HG03575 (cell line): ENCODE data around the gene FHL5.
"Not testable (repeated sequence)": the region's sequence is repeated elsewhere in the genome, so short reads cannot be mapped to it uniquely, and the experiment has no call there.

Experiments
- ATAC-seq: cut with Tn5 transposase; IDR thresholded peaks from one replicate; pipeline ENCODE4 v1.9.1; 2021; ENCODE audit not compliant: unreplicated experiment, insufficient number of reproducible peaks, low FRiP score; ENCODE audit errors: extremely low read depth

The FHL5 gene

DNA sequence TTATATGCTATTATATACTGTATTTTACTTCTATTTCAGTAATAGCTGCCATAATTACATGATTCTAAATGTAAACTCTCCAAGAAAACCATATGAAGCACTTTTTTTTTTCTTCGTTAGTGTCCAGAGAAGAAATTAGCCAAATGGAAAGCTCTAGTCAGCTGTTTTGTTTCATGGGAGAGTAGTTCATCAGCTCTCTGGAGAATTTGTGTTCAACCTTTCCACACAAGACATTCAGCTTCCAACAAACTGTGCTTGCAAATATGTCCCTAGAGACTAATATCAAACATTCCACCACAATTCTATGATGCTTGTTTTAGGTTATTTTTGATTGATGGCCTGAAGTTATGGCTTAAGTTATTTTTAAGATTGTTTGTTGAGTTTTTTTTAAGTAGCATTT lies 19.5 kb downstream of the FHL5 start:
- no peak for ATAC-seq

DNA sequence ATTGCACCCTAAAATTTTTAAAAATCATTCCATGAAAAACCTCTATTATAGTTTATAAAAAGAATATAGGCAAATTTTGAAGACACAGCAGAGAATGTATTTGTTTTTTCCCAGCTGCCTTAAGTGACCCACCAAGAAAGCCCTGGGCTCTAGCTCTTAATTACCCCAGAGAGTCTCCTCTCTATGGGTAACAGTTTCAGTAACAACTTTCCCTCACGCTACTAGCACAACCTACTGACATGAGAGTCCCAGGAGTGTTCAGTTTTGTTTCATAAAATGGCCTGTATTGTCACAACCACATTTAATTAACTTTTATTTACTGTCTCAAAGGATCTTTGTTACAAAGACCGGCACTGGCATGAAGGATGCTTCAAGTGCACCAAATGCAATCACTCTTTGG lies 41.5 kb downstream of the FHL5 start:
- no peak for ATAC-seq

DNA sequence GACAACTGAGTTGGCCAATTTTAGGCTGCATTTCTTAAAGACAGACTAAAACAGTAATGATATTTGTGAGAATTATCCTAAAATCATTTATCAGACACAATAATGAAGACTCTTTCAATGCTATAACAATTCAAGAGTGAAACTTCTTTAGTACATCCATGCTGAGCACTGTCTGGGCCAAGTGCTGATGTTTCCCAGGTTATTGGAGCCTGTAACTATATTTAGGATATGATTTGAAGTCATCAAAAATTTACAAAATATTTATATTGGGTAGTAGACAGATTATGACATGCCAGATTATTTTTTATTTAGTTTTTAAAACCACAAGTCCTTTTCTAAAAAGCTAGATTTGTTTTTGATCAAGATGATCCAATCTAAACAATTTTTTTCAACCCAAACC lies 45.1 kb downstream of the FHL5 start:
- ATAC-seq, result no peak

DNA sequence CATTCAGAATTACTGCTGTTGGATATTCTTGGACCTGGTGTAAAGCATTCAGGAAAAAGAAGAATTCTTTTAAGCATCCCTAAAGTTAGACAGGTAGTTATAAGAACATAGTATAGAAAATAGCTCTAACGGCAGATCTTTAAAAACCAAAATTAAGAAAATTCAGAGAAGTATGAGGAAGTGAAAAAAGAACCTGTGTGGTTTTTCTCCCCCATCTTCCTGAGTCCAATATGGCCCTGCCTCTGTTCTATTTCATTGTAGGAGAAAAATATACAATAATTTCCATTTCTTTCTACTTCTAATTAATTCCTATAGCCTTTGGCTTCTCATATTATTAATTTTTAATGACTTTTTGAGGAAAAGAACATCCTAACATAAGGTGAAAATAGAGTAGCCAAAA lies 47.1 kb downstream of the FHL5 start:
- no peak for ATAC-seq

DNA sequence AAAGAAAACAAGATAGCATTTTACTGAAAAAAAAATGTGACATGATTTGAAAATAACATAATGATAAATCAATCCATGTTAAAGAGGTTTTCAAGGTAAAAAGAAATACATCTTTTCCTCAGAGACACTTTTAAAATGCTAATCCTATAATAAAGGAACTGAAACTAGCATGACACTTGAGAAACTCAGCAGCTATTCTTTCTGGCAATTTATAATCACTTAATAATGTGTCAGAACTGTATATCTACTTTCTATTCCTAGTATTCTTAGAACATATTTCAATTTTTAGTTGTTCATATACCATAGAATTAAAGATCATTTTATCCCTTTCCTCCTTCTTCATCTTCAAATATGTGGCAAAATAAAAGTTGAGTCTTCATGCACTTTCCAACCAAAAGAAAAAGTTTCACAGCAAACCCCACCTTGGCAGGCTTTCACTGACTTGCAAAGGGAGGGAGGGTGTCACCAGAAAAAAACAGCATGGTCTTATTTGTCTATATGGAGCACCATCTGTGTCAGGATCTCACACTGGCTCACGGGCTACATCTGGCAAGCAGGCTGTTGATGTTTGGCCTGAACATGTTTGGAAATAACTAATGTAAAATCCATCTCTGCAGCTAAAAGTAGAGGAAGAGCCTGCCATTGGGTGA lies 48.5 kb downstream of the FHL5 start:
- ATAC-seq, result peak; percentile 70

DNA sequence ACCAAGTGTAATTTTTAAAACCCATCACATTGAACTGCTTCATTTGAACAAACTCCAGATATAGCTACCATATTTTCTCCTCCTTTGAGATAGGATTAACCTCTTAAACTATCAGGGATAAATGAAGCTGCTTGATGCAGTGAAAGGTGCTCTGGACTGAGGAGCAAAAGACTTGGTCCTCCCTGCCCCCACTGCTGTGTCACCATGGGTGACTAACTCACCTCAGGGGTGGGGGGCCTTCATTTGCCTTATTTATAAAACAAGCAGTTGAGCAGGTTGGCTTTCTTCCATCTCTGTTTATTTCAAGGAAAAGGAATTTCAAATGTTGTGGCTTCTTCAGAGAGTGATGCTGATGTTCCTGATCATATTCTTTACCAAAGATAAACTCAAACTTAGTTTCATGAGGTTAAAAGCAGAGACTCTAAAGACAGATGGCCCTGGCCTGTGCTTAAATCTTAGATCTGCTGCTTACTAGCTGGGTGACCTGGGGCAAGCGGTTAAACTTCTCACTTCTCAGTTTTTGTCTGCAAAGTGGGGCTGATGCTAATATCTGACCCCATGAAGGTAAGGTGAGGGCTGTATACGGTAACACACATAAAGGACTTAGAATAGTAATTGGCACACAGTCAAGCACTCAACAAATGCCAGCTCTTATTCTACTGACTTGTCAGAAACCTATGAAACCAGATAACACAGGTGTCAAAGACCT lies 50.5 kb downstream of the FHL5 start:
- ATAC-seq, result no peak

DNA sequence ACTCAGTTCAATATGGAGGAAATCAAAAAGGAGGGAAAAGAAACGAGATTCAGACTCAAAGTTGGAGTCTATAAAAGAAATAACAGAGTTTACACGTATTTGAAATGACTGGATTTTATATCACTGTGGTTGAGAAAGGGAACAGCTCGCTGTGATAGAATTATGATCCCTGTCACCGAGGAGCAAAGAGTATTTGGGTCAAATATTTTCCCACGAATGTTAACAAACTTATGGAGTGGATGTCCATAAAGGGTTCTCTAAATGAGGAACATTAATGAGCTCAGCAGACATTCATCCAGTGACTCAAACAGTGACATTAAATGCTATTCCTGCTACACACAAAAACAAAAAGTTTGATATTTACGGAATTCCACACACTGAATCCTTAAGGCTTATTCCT lies 57.9 kb downstream of the FHL5 start:
- ATAC-seq, result no peak

DNA sequence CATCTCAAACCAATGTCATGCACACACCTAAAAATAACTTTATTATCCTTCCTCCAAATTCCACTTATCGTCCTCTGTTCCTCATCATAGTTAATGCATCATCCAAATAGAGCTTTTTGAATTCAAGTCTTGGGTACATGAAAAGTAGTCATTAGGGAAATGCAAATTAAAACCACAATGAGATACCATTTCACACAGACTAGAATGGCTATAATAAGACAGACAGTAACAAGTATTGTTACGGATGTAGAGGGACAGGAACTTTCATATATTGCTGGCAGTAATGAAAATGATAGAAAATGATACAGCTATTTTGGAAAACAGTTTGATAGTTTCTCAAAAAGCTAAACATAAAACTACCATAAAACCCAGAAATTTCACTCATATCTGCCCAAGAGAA lies 59.1 kb downstream of the FHL5 start:
- ATAC-seq, result no peak

DNA sequence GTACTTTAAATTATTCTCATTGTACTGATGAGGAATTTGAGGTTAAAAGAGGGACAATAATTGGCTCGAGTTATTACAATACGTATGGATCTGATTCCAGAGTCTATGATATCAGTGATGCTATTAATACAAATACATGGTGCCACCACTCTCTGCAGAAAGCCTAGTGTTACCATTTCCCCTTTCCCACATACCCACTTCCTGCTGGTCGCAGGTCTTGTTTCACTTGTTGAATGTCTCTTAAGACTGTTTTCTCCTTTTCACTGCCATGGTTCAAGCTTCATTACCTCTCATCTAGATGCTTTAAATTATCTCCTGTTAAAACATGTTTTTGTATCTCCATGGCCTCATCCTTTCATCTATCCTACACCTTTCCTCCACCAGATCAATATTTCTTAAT lies 62.0 kb downstream of the FHL5 start:
- ATAC-seq, result no peak

DNA sequence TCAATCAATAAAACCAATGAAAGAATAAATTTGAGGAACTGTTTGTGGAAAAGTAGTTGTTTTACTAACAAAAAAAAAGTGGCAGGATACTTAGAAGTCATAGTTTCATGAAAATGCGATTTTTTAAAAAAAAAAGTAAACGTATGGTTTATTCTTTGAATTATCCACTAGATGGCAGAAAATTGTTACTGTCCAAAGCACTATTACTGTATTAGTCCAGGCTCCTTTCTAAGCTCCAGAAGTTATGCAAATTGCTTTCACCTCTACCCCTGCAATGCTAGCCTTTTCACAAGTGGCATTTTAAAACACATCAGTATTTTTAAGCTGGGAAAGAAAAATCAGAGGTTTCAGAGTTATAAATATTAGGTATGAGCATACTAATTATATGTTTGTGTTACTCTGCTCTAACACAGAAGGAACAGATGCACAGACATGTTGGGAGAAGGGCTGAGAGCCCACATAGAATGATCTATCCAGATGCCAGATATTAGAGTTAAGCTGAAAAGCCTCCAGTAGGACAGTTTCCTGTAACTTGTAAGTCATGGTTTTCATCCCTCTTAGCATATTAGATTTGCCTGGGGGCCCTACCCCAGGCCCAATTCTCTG lies 63.9 kb downstream of the FHL5 start:
- peak; percentile 99 for ATAC-seq

DNA sequence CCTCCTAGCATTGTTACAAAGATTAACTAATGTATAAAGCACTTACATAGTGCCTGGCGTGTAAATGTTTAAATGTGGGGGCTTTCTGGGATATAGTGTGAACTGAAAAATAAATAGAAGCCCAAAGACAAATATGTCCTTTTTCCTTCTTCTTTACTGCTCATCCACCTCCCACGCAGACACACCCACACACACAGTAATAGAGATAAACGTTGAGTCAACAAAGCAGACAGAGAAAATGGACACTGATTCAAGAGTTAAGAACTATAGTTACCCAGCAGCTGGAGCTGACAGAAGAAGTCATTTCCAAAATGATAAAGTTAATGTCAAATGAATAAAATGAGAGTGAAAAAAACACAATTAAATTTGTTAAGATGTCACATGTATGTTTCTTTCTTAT lies 68.3 kb downstream of the FHL5 start:
- no peak for ATAC-seq

DNA sequence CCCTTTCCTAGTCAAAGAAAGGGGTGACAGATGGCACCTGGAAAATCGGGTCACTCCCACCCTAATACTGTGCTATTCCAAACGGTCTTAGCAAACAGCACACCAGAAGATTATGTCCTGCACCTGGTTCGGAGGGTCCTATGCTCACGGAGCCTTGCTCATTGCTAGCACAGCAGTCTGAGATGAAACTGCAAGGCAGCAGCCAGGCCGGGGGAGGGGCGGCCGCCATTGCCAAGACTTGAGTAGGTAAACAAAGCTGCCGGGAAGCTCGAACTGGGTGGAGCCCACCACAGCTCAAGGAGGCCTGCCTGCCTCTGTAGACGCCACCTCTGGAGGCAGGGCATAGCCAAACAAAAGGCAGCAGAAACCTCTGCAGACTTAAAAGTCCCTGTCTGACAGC lies 75.1 kb downstream of the FHL5 start:
- not testable (repeated sequence) for ATAC-seq

DNA sequence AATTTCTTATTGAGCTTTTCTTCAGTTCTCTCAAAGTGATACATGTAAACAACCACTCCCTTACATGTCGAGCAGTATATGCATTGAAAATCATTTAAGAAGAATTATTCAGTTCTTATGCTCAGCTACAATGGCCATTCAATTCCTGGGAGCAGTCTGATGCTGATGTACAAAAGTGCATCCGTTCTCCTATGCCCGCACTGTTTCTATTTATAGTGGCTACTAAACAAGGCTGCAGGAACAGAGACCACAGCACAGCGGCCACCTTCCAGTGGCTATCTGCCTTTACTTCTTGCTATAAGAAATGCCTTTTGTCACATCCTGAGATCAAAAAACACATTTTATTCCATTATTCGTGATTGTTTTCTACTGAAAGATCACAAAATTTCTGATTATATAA lies 82.2 kb downstream of the FHL5 start:
- ATAC-seq, result no peak

DNA sequence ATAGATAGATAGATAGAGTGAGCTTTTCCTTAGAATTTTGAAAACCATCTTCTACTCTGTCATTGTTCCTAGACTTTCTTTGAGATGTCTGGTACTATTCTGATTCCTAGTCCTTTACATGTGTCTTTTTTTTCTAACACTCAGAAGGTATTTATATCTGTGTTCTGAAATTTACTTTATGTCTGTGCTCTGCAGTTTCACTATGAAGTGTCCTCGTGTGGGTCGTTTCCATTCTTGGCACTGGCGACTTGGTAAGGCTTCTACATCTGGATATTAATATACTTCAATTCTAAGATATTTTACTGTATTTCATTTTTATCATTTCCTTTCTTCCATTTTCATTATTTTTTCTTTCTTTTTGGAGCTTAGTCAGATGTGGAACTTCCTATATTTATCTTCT lies 87.0 kb downstream of the FHL5 start:
- ATAC-seq, result peak; percentile 88

DNA sequence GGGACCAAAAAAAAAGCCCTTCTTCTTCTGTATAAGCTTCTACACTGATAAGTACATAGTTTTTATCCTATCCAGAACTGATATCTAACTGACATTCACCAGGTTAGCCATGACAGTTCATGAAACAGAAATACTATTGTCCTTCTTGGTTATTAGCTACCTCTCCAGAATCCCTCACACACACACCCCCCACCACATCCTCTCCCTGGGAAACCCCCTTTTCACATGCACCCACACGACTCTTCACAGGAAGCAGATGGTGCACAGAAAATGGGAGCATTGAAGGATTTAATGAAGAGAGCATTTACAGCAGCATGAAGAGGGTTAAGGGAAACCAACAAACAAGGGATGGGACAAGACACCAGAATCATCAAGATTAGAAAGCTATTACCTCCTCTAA lies 88.9 kb downstream of the FHL5 start:
- ATAC-seq, result no peak

DNA sequence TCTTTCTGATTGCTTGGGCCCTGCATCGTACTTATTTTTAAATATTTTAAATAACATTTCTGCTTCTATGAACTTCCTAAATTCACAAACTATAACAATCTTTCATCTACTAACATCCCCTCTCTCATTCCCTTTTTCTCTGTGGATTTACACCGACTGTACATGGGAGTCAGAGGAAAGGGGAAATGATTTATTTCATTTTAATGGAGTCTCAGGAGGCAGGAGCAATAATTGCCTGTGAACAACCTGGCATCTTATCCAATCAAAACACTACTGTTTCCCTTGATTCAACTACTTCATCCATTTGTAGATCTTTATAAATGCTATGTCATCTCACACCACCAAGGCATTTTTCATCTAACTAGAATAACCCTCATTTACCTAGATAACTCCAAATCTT lies 89.6 kb downstream of the FHL5 start:
- no peak for ATAC-seq

DNA sequence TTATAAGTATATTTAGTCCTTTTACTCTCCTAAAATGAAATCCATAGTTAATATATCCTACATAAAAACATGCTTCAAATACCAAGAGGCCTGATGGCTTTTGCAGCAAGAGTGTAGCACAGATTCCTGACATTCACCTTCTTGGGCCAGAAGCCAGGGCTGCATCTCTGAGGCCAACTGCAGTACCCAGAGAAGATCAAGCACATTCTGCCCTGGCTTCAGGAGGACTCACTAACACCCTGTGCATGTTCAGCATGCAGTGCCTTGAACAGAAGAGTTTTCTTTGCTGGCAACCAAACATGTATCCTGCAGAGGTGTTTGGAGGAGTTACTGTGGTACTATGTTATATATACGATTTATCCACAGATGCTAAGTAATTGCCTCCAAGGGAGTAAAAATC lies 90.3 kb downstream of the FHL5 start:
- ATAC-seq, result no peak

DNA sequence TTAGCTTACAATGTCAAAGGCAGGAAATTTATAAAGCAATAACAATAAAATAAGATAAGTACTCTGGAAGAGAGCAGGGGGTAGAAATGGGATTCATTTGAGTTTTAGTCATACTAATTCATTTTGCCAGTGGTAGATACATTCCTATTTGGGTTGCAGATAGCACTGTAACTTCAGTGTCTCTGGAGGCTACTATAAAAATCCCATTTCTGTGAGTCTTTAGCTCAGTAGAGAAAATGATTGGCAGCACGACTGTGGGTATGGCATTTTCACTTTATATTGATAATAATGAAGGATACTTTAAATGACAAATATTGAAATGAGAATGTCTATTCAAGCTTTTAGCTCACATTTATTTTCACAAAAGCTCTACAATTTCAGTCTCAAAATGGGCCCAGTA lies 93.6 kb downstream of the FHL5 start:
- no peak for ATAC-seq

DNA sequence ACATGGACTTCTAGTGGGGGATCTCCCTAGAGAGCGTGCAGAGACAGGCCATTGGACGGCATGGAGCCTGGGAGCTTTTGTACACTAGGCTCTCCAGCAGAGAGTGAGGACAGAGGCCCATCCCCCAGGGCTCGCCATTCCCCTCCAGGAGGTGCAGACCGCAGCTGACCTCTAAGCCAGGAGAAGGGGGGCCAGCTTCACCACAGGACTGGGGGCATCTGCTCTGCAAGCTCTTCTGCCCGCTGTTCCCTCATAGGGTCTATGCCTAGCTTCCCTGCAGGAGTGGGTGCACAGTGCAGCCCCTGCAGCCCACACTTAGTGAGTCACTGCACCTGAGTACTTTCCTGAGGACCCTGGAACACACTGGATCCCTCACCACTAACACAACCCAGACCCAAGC lies 94.4 kb downstream of the FHL5 start:
- ATAC-seq, result no peak

DNA sequence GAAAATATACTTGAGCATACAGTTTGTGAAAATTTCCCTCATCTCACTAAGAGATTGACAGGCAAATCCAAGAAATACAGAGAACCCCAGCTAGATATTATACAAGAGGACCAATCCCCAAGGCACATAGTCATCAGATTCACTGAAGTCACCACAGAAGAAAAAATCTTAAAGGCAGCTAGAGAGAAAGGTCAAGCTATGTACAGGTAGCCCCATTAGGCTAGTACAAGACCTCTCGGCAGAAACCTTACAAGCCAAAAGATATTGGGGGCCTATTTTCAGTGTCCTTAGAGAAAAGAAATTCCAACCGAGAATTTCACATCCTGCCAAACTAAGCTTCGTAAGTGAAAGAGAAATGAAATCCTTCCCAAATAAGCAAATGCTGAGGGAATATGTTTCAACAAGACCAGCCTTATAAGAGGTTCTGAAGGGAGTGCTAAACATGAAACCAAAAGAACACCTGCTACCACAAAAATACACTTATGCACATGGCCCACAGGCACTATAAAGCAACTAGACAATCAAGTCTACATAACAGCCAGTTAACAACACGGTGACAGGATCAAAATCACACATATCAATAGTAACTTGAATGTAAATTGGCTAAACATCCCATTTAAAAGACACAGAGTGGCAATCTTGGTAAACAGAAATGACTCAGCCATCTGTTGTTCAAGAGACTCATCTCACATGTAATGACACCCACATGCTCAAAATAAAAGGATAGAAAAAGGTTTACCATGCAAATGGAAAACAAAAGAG lies 96.3 kb downstream of the FHL5 start:
- ATAC-seq, result no peak
